ENCODE results near the gene HDAC4.

The HDAC4 gene

GRCh38 chr2:239411117-239411516 is 10.3 kb upstream of the HDAC4 start:
- no peak overlapping the region for H3K4me3 ChIP-seq (ENCODE audit: low read depth in 1 of 5, low read length in 5 of 5)
- H3K27ac ChIP-seq (ENCODE audit: low read depth, low read length): no peak overlapping the region
- peaks cover 0 to 4% (median 0%) of the 10 kb centered on the region in 5 donors for H3K27me3 ChIP-seq (ENCODE audit: control insufficient read depth in 5 of 5, insufficient read depth in 4 of 5, low read length in 5 of 5)
- H3K36me3 ChIP-seq (ENCODE audit: control insufficient read depth in 5 of 5, insufficient read depth in 5 of 5, low read length in 5 of 5): no peaks in the 10 kb centered on the region
- H3K4me1 ChIP-seq (ENCODE audit: control insufficient read depth in 5 of 5, insufficient read depth in 5 of 5, low read length in 5 of 5): no peaks in the 10 kb centered on the region
- H3K9ac ChIP-seq (ENCODE audit: low read length in 5 of 5): no peak overlapping the region
- H3K9me3 ChIP-seq (ENCODE audit: control insufficient read depth in 5 of 5, low read length in 5 of 5): peaks cover 0 to 18% (median 12%) of the 10 kb centered on the region in 5 donors

- peaks cover 0 to 4% (median 0%) of the 10 kb centered on the region in 5 donors for H3K27me3 ChIP-seq (ENCODE audit: control insufficient read depth in 5 of 5, insufficient read depth in 4 of 5, low read length in 5 of 5)
- peaks cover 0 to 18% (median 12%) of the 10 kb centered on the region in 5 donors for H3K9me3 ChIP-seq (ENCODE audit: control insufficient read depth in 5 of 5, low read length in 5 of 5)
- no peaks in the 10 kb centered on the region for H3K4me1 ChIP-seq (ENCODE audit: control insufficient read depth in 5 of 5, insufficient read depth in 5 of 5, low read length in 5 of 5)
- H3K4me3 ChIP-seq (ENCODE audit: low read depth in 1 of 5, low read length in 5 of 5): no peak overlapping the region
- no peak overlapping the region for H3K27ac ChIP-seq (ENCODE audit: low read depth, low read length)
- H3K9ac ChIP-seq (ENCODE audit: low read length in 5 of 5): no peak overlapping the region
- no peaks in the 10 kb centered on the region for H3K36me3 ChIP-seq (ENCODE audit: control insufficient read depth in 5 of 5, insufficient read depth in 5 of 5, low read length in 5 of 5)
Measured at GRCh38 chr2:239409976-239410375, 9.2 kb upstream of the HDAC4 start.

DNA sequence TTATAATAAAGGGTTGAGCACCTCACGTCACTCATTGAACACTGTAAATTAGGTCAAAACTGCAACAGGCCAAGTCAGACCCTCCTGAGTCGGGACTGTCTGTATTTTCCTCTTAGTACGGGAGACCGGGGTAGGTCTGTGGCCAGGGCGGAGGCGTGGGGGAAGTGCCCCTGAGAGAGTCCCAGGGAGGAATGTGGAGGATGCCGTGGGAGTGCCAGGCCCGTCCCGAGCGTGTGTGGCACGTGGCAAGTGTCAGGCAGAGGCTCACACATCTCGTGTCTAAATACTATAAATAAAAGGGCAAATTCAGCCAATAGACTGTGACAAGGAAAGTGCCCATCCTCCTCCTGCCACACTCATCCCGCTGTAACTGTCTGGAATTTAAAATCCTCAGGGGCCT is 6.3 kb upstream of the HDAC4 start:
- no peak overlapping the region for H3K4me3 ChIP-seq (ENCODE audit: low read depth in 1 of 5, low read length in 5 of 5)
- H3K9ac ChIP-seq (ENCODE audit: low read length in 5 of 5): no peak overlapping the region
- peaks cover 0 to 4% (median 0%) of the 10 kb centered on the region in 5 donors for H3K27me3 ChIP-seq (ENCODE audit: control insufficient read depth in 5 of 5, insufficient read depth in 4 of 5, low read length in 5 of 5)
- peaks cover 0 to 7% (median 4%) of the 10 kb centered on the region in 5 donors for H3K4me1 ChIP-seq (ENCODE audit: control insufficient read depth in 5 of 5, insufficient read depth in 5 of 5, low read length in 5 of 5)
- no peak overlapping the region for H3K27ac ChIP-seq (ENCODE audit: low read depth, low read length)
- H3K9me3 ChIP-seq (ENCODE audit: control insufficient read depth in 5 of 5, low read length in 5 of 5): peaks cover 0 to 8% (median 6%) of the 10 kb centered on the region in 5 donors
- no peaks in the 10 kb centered on the region for H3K36me3 ChIP-seq (ENCODE audit: control insufficient read depth in 5 of 5, insufficient read depth in 5 of 5, low read length in 5 of 5)

DNA sequence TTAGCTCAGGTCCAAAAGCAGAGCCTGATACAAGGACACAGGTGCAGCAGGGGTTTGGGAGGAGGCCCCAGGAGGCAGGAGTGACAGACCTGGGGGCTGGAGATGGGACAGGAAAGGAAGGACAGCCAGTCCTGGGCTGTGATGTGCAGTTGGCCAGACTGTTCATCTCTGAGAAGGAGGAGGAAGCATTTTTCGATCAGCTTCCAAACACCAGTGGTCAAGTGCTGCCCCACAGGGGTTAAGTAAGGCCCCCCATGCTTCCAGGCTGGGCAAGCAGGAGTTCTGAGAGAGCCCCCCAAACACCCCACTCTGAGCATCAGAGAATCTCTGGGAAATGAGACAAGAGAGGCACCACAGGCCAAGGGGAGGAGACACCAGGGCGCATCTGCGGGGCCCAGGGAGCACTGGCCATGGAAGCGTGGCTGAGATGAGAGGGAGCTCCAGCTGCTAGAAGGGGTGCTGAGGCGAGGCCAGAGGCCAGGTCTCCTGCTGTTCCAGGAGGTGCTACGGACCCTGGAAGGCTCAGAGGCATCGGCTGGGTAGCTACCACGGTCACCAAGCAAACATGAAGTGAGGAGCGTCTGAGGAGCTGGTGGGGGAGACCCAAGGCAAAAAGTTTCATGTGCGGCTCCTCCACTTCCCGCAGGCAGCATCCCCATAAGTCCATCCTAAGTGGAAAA is 5.6 kb upstream of the HDAC4 start:
- no peak overlapping the region for H3K27ac ChIP-seq (ENCODE audit: low read depth, low read length)
- H3K9ac ChIP-seq (ENCODE audit: low read length in 5 of 5): no peak overlapping the region
- H3K36me3 ChIP-seq (ENCODE audit: control insufficient read depth in 5 of 5, insufficient read depth in 5 of 5, low read length in 5 of 5): no peaks in the 10 kb centered on the region
- H3K9me3 ChIP-seq (ENCODE audit: control insufficient read depth in 5 of 5, low read length in 5 of 5): peaks cover 0 to 6% (median 2%) of the 10 kb centered on the region in 5 donors
- H3K27me3 ChIP-seq (ENCODE audit: control insufficient read depth in 5 of 5, insufficient read depth in 4 of 5, low read length in 5 of 5): peaks cover 0 to 4% (median 0%) of the 10 kb centered on the region in 5 donors
- H3K4me3 ChIP-seq (ENCODE audit: low read depth in 1 of 5, low read length in 5 of 5): no peak overlapping the region
- peaks cover 0 to 11% (median 7%) of the 10 kb centered on the region in 5 donors for H3K4me1 ChIP-seq (ENCODE audit: control insufficient read depth in 5 of 5, insufficient read depth in 5 of 5, low read length in 5 of 5)

DNA sequence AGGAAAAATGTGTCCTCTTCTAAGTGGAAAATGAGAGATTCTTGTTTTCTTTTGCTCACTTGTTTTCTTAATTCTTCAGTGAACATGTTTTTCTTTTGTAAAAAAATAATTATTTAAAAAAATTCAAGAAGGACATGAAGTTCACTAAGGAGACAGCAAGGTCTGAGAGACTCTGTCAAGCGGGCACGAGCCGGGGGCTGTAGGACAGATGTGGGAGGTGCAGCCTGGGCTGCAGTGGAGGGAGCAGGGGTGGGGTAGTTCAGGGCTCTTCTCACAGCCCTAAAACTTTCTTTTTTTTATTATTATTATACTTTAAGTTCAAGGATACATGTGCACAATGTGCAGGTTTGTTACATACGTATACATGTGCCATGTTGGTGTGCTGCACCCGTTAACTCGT is 4.3 kb upstream of the HDAC4 start:
- Histone ChIP-seq H3K36me3 (ENCODE audit: control insufficient read depth in 5 of 5, insufficient read depth in 5 of 5, low read length in 5 of 5) (no peaks in the 10 kb centered on the region), H3K27ac (ENCODE audit: low read depth, low read length) (no peak overlapping the region), H3K4me3 (ENCODE audit: low read depth in 1 of 5, low read length in 5 of 5) (no peak overlapping the region), H3K9me3 (ENCODE audit: control insufficient read depth in 5 of 5, low read length in 5 of 5) (peaks cover 0 to 4% (median 2%) of the 10 kb centered on the region in 5 donors), H3K9ac (ENCODE audit: low read length in 5 of 5) (no peak overlapping the region), H3K4me1 (ENCODE audit: control insufficient read depth in 5 of 5, insufficient read depth in 5 of 5, low read length in 5 of 5) (peaks cover 0 to 11% (median 7%) of the 10 kb centered on the region in 5 donors), H3K27me3 (ENCODE audit: control insufficient read depth in 5 of 5, insufficient read depth in 4 of 5, low read length in 5 of 5) (peaks cover 0 to 4% (median 0%) of the 10 kb centered on the region in 5 donors)

GRCh38 chr2:239402666-239403065 is 1.8 kb upstream of the HDAC4 start:
- H3K36me3 ChIP-seq (ENCODE audit: control insufficient read depth in 5 of 5, insufficient read depth in 5 of 5, low read length in 5 of 5): no peaks in the 10 kb centered on the region
- H3K4me3 ChIP-seq (ENCODE audit: low read depth in 1 of 5, low read length in 5 of 5): peak overlapping the region in 1 of 5 donors; percentile 97
- H3K4me1 ChIP-seq (ENCODE audit: control insufficient read depth in 5 of 5, insufficient read depth in 5 of 5, low read length in 5 of 5): peaks cover 0 to 27% (median 22%) of the 10 kb centered on the region in 5 donors
- H3K9ac ChIP-seq (ENCODE audit: low read length in 5 of 5): no peak overlapping the region
- peaks cover 0 to 4% (median 0%) of the 10 kb centered on the region in 5 donors for H3K27me3 ChIP-seq (ENCODE audit: control insufficient read depth in 5 of 5, insufficient read depth in 4 of 5, low read length in 5 of 5)
- no peak overlapping the region for H3K27ac ChIP-seq (ENCODE audit: low read depth, low read length)
- H3K9me3 ChIP-seq (ENCODE audit: control insufficient read depth in 5 of 5, low read length in 5 of 5): no peaks in the 10 kb centered on the region

- H3K9ac ChIP-seq (ENCODE audit: low read length in 5 of 5): peak overlapping the region; percentile 8 to 99 (median 98)
- H3K9me3 ChIP-seq (ENCODE audit: control insufficient read depth in 5 of 5, low read length in 5 of 5): no peaks in the 10 kb centered on the region
- peak overlapping the region; percentile 54 to 97 (median 87) for H3K4me3 ChIP-seq (ENCODE audit: low read depth in 1 of 5, low read length in 5 of 5)
- H3K4me1 ChIP-seq (ENCODE audit: control insufficient read depth in 5 of 5, insufficient read depth in 5 of 5, low read length in 5 of 5): peaks cover 0 to 27% (median 24%) of the 10 kb centered on the region in 5 donors
- H3K27ac ChIP-seq (ENCODE audit: low read depth, low read length): peak overlapping the region; percentile 98
- H3K27me3 ChIP-seq (ENCODE audit: control insufficient read depth in 5 of 5, insufficient read depth in 4 of 5, low read length in 5 of 5): no peaks in the 10 kb centered on the region
- no peaks in the 10 kb centered on the region for H3K36me3 ChIP-seq (ENCODE audit: control insufficient read depth in 5 of 5, insufficient read depth in 5 of 5, low read length in 5 of 5)
Measured at GRCh38 chr2:239401881-239402233, 1.0 kb upstream of the HDAC4 start.

GRCh38 chr2:239401067-239401880 is 454 bp upstream of the HDAC4 start:
- peak overlapping the region; percentile 98 for H3K27ac ChIP-seq (ENCODE audit: low read depth, low read length)
- H3K9me3 ChIP-seq (ENCODE audit: control insufficient read depth in 5 of 5, low read length in 5 of 5): no peaks in the 10 kb centered on the region
- H3K4me1 ChIP-seq (ENCODE audit: control insufficient read depth in 5 of 5, insufficient read depth in 5 of 5, low read length in 5 of 5): peaks cover 0 to 27% (median 24%) of the 10 kb centered on the region in 5 donors
- H3K36me3 ChIP-seq (ENCODE audit: control insufficient read depth in 5 of 5, insufficient read depth in 5 of 5, low read length in 5 of 5): no peaks in the 10 kb centered on the region
- H3K9ac ChIP-seq (ENCODE audit: low read length in 5 of 5): peak overlapping the region; percentile 48 to 99 (median 98)
- H3K4me3 ChIP-seq (ENCODE audit: low read depth in 1 of 5, low read length in 5 of 5): peak overlapping the region in 4 of 5 donors; percentile 86 to 97 (median 88)
- H3K27me3 ChIP-seq (ENCODE audit: control insufficient read depth in 5 of 5, insufficient read depth in 4 of 5, low read length in 5 of 5): no peaks in the 10 kb centered on the region

GRCh38 chr2:239399921-239400595 is 762 bp downstream of the HDAC4 start:
- Histone ChIP-seq H3K9me3 (ENCODE audit: control insufficient read depth in 5 of 5, low read length in 5 of 5) (no peaks in the 10 kb centered on the region), H3K27ac (ENCODE audit: low read depth, low read length) (peak overlapping the region; percentile 61), H3K27me3 (ENCODE audit: control insufficient read depth in 5 of 5, insufficient read depth in 4 of 5, low read length in 5 of 5) (no peaks in the 10 kb centered on the region), H3K36me3 (ENCODE audit: control insufficient read depth in 5 of 5, insufficient read depth in 5 of 5, low read length in 5 of 5) (no peaks in the 10 kb centered on the region), H3K4me3 (ENCODE audit: low read depth in 1 of 5, low read length in 5 of 5) (peak overlapping the region; percentile 42 to 75 (median 63)), H3K9ac (ENCODE audit: low read length in 5 of 5) (peak overlapping the region in 4 of 5 donors; percentile 35 to 77 (median 58)), H3K4me1 (ENCODE audit: control insufficient read depth in 5 of 5, insufficient read depth in 5 of 5, low read length in 5 of 5) (peaks cover 0 to 27% (median 24%) of the 10 kb centered on the region in 5 donors)
